GM21423 (cell line): Measurements from ENCODE around the gene ZNF557.
"Not testable (repeated sequence)": the region's sequence is repeated elsewhere in the genome, so short reads cannot be mapped to it uniquely, and the experiment has no call there.

Experiments
- ATAC-seq: cut with Tn5 transposase; IDR thresholded peaks from one replicate; pipeline ENCODE4 v1.9.1; 2021; ENCODE audit warnings: mild to moderate bottlenecking, moderate library complexity; ENCODE audit not compliant: unreplicated experiment

ZNF557 gene

GRCh38 chr19:7069042-7069903, at the start of gene ZNF557:
TSS of gene ZNF557 (plus strand) at chr19:7069703. CDS start at chr19:7075075, 5,372 bp downstream.
- peak; percentile 92 for ATAC-seq

GRCh38 chr19:7021331-7021730, 48.2 kb upstream of the ZNF557 start, which contains the start of gene MBD3L2B:
TSS of gene MBD3L2B (minus strand) at chr19:7021431. CDS start at chr19:7021397, 34 bp downstream.
- ATAC-seq, result not testable (repeated sequence)

- not testable (repeated sequence) for ATAC-seq
Observed at GRCh38 chr19:7028790-7029189, 40.7 kb upstream of the ZNF557 start.

GRCh38 chr19:7030278-7030677, 39.2 kb upstream of the ZNF557 start, which contains the start of gene MBD3L5:
TSS of gene MBD3L5 (plus strand) at chr19:7030578. CDS start at chr19:7030612, 34 bp downstream.
- ATAC-seq, result not testable (repeated sequence)

- ATAC-seq, result not testable (repeated sequence)
Observed at GRCh38 chr19:7040079-7040478, 29.4 kb upstream of the ZNF557 start, which contains the start of gene MBD3L4. TSS of gene MBD3L4 (minus strand) at chr19:7040179. CDS start at chr19:7040144, 35 bp downstream.

- ATAC-seq, result not testable (repeated sequence)
Observed at GRCh38 chr19:7041563-7041962, 27.9 kb upstream of the ZNF557 start.

GRCh38 chr19:7049021-7049420, 20.5 kb upstream of the ZNF557 start, which contains the start of gene MBD3L2:
TSS of gene MBD3L2 (plus strand) at chr19:7049321. CDS start at chr19:7049374, 53 bp downstream.
- ATAC-seq, result not testable (repeated sequence)

- ATAC-seq, result not testable (repeated sequence)
Observed at GRCh38 chr19:7051421-7051820, 18.1 kb upstream of the ZNF557 start.

GRCh38 chr19:7052896-7053295, 16.6 kb upstream of the ZNF557 start:
- ATAC-seq, result not testable (repeated sequence)

GRCh38 chr19:7054635-7055368, 14.7 kb upstream of the ZNF557 start:
- not testable (repeated sequence) for ATAC-seq

GRCh38 chr19:7055679-7056078, 13.8 kb upstream of the ZNF557 start:
- not testable (repeated sequence) for ATAC-seq

- ATAC-seq, result not testable (repeated sequence)
Observed at GRCh38 chr19:7056371-7056770, 13.1 kb upstream of the ZNF557 start.

GRCh38 chr19:7058576-7058975, 10.9 kb upstream of the ZNF557 start, which contains the start of gene MBD3L3:
TSS of gene MBD3L3 (minus strand) at chr19:7058676. CDS start at chr19:7058605, 71 bp downstream.
- ATAC-seq, result not testable (repeated sequence)

GRCh38 chr19:7059977-7060376, 9.5 kb upstream of the ZNF557 start:
- not testable (repeated sequence) for ATAC-seq

GRCh38 chr19:7063339-7063738, 6.2 kb upstream of the ZNF557 start:
- no peak for ATAC-seq

- no peak for ATAC-seq
Observed at GRCh38 chr19:7063764-7064418, 5.6 kb upstream of the ZNF557 start.

- ATAC-seq, result not testable (repeated sequence)
Observed at GRCh38 chr19:7067122-7067521, 2.4 kb upstream of the ZNF557 start.

- ATAC-seq, result no peak
Observed at GRCh38 chr19:7067716-7068115, 1.8 kb upstream of the ZNF557 start.

- ATAC-seq, result no peak
Observed at GRCh38 chr19:7068599-7068998, 904 bp upstream of the ZNF557 start.

- ATAC-seq, result peak; percentile 14
Observed at GRCh38 chr19:7069904-7070226, 362 bp downstream of the ZNF557 start.

- ATAC-seq, result no peak
Observed at GRCh38 chr19:7072541-7072940, 3.0 kb downstream of the ZNF557 start.
